H9 (cell line): ENCODE measurements around the gene RNF186. TPM values are rescaled to one million over a fixed set of nuclear protein-coding genes. Genes with fewer than 3 reads are reported as not detected.

Experiments used
- DNase-seq: peaks from one replicate; pipeline ENCODE4 v3.0.0-alpha.2; 2017
- H2AFZ ChIP-seq: one replicate; pipeline ENCODE4 v1.6.1; 2013; ENCODE audit warnings: mild to moderate bottlenecking, low read length, control low read depth, moderate library complexity
- H2AK5ac ChIP-seq: 2 replicates; pipeline ENCODE4 v1.6.1; 2013; ENCODE audit warnings: low read length, control low read depth, mixed read lengths; ENCODE audit not compliant: insufficient read length
- H2BK120ac ChIP-seq: one replicate; pipeline ENCODE4 v1.6.1; 2013; ENCODE audit warnings: low read depth, mild to moderate bottlenecking, low read length, control low read depth, inconsistent platforms; ENCODE audit not compliant: poor library complexity, severe bottlenecking
- H2BK12ac ChIP-seq: 2 replicates; pipeline ENCODE4 v1.6.1; 2013; ENCODE audit warnings: low read length, control low read depth, mixed read lengths, low read depth; ENCODE audit not compliant: insufficient read length
- H2BK15ac ChIP-seq: 2 replicates; pipeline ENCODE4 v1.6.1; 2013; ENCODE audit warnings: low read depth, low read length, control low read depth
- H2BK20ac ChIP-seq: one replicate; pipeline ENCODE4 v1.6.1; 2013; ENCODE audit warnings: low read depth, mild to moderate bottlenecking, low read length, control low read depth, inconsistent platforms; ENCODE audit not compliant: poor library complexity, severe bottlenecking
- H2BK5ac ChIP-seq: 2 replicates; pipeline ENCODE4 v1.6.1; 2013; ENCODE audit warnings: low read length, control low read depth, mixed read lengths; ENCODE audit not compliant: insufficient read length
- H3K14ac ChIP-seq: 2 replicates; pipeline ENCODE4 v1.6.1; 2013; ENCODE audit warnings: low read length, control low read depth; ENCODE audit not compliant: insufficient read depth
- H3K18ac ChIP-seq: 2 replicates; pipeline ENCODE4 v1.6.1; 2013; ENCODE audit warnings: low read depth, mild to moderate bottlenecking, mixed read lengths, low read length, control low read depth; ENCODE audit not compliant: insufficient read length
- H3K23ac ChIP-seq: 2 replicates; pipeline ENCODE4 v1.6.1; 2013; ENCODE audit warnings: low read length, control low read depth, mixed read lengths, low read depth; ENCODE audit not compliant: insufficient read length
- H3K23me2 ChIP-seq: 2 replicates; pipeline ENCODE4 v1.6.1; 2013; ENCODE audit warnings: low read depth, mild to moderate bottlenecking, mixed read lengths, low read length, control low read depth; ENCODE audit not compliant: insufficient read length, poor library complexity, severe bottlenecking
- H3K27ac ChIP-seq: 2 replicates; pipeline ENCODE4 v1.5.1; 2013; ENCODE audit warnings: low read length, control low read depth, mixed read lengths, low read depth; ENCODE audit not compliant: insufficient read length
- H3K27me3 ChIP-seq: 2 replicates; pipeline ENCODE4 v1.6.1; 2013; ENCODE audit warnings: low read length, control low read depth, inconsistent platforms; ENCODE audit not compliant: insufficient read depth
- H3K4ac ChIP-seq: 2 replicates; pipeline ENCODE4 v1.6.1; 2013; ENCODE audit warnings: low read depth, mild to moderate bottlenecking, control low read depth, inconsistent platforms, low read length, moderate library complexity
- H3K4me1 ChIP-seq: 2 replicates; pipeline ENCODE4 v1.6.1; 2013; ENCODE audit warnings: low read length, control low read depth, inconsistent platforms; ENCODE audit not compliant: insufficient read depth
- H3K4me2 ChIP-seq: 2 replicates; pipeline ENCODE4 v1.6.1; 2013; ENCODE audit warnings: low read length, control low read depth, mixed read lengths; ENCODE audit not compliant: insufficient read length, insufficient read depth
- H3K56ac ChIP-seq: 2 replicates; pipeline ENCODE4 v1.6.1; 2013; ENCODE audit warnings: low read depth, mild to moderate bottlenecking, mixed read lengths, low read length, control low read depth; ENCODE audit not compliant: insufficient read length
- H3K79me1 ChIP-seq: 2 replicates; pipeline ENCODE4 v1.6.1; 2013; ENCODE audit warnings: low read depth, mild to moderate bottlenecking, moderate library complexity, low read length, control low read depth, inconsistent platforms; ENCODE audit not compliant: insufficient read depth, poor library complexity, severe bottlenecking
- H3K79me2 ChIP-seq: 2 replicates; pipeline ENCODE4 v1.6.1; 2013; ENCODE audit warnings: low read length, control low read depth, inconsistent platforms; ENCODE audit not compliant: insufficient read depth
- H3K9ac ChIP-seq: 2 replicates; pipeline ENCODE4 v1.6.1; 2013; ENCODE audit warnings: low read length, control low read depth, mixed read lengths; ENCODE audit not compliant: insufficient read length; ENCODE audit errors: extremely low read depth
- H3K9me3 ChIP-seq: one replicate; pipeline ENCODE4 v1.6.1; 2013; ENCODE audit warnings: low read depth, low read length, inconsistent platforms; ENCODE audit not compliant: control insufficient read depth
- H3T11ph ChIP-seq: one replicate; pipeline ENCODE4 v1.6.1; 2013; ENCODE audit warnings: mild to moderate bottlenecking, low read length, control low read depth, inconsistent platforms
- H4K20me1 ChIP-seq: one replicate; pipeline ENCODE4 v1.6.1; 2013; ENCODE audit not compliant: control insufficient read depth, insufficient read length, insufficient read depth
- H4K5ac ChIP-seq: 2 replicates; pipeline ENCODE4 v1.6.1; 2013; ENCODE audit warnings: low read depth, mild to moderate bottlenecking, mixed read lengths, low read length, control low read depth; ENCODE audit not compliant: insufficient read length
- H4K8ac ChIP-seq: replicated peaks from 2 replicates; pipeline ENCODE4 v1.6.1; 2013; ENCODE audit warnings: low read length, control low read depth, mixed read lengths, low read depth; ENCODE audit not compliant: insufficient read length
- H4K91ac ChIP-seq: 2 replicates; pipeline ENCODE4 v1.6.1; 2013; ENCODE audit warnings: low read depth, mild to moderate bottlenecking, moderate library complexity, mixed read lengths, low read length, control low read depth; ENCODE audit not compliant: insufficient read length
- H3K27ac Mint-ChIP-seq, 3 experiments: 2 replicates in 2 of 3; 3 replicates in 1 of 3; pipeline ENCODE4 v1.8.0; 2020 to 2021; ENCODE audit warnings: mixed read lengths in 3 of 3, mild to moderate bottlenecking in 1 of 3, moderate library complexity in 1 of 3
- H3K27me3 Mint-ChIP-seq: 2 replicates; pipeline ENCODE4 v1.8.0; 2021; ENCODE audit warnings: low read depth, mild to moderate bottlenecking, moderate library complexity, mixed read lengths
- H3K36me3 Mint-ChIP-seq, 3 experiments: 2 replicates in 2 of 3; 3 replicates in 1 of 3; pipeline ENCODE4 v1.8.0; 2020 to 2021; ENCODE audit warnings: low read depth in 3 of 3, mixed read lengths in 3 of 3; ENCODE audit not compliant: insufficient read depth in 1 of 3
- H3K4me1 Mint-ChIP-seq, 2 experiments: 2 replicates each; pipeline ENCODE4 v1.8.0; 2020; ENCODE audit warnings: mixed read lengths in 2 of 2
- H3K4me3 Mint-ChIP-seq, 2 experiments: 2 replicates in 1 of 2; 3 replicates in 1 of 2; pipeline ENCODE4 v1.8.0; 2020 to 2021; ENCODE audit warnings: mild to moderate bottlenecking in 2 of 2, mixed read lengths in 2 of 2, moderate library complexity in 1 of 2
- H3K9me3 Mint-ChIP-seq, 2 experiments: 2 replicates in 1 of 2; 3 replicates in 1 of 2; pipeline ENCODE4 v1.8.0; 2020; ENCODE audit warnings: mild to moderate bottlenecking in 2 of 2, mixed read lengths in 2 of 2, moderate library complexity in 1 of 2
- CTCF ChIP-seq: fragments of 200-600 bp; sonication (generic); conservative IDR thresholded peaks from 3 replicates; pipeline ENCODE4 v1.8.0; 2021; ENCODE audit warnings: antibody characterized with exemption, mild to moderate bottlenecking
- WGBS: extraction: QIAGEN DNeasy Blood & Tissue Kit; methylation state at CpG from one replicate; pipeline ENCODE4 v1.1.7; 2013; ENCODE audit warnings: missing lambda C conversion rate, low lambda C conversion rate, mixed read lengths; ENCODE audit not compliant: insufficient read length; ENCODE audit errors: extremely low coverage; 5-methylcytosine and 5-hydroxymethylcytosine counted together
- total RNA-seq: library from RNA; stranded (reverse); gene quantifications from 2 replicates; pipeline ENCODE4 v1.2.1, GENCODE V29; 2021

RNF186 gene
- total RNA-seq, 1 experiment from 2014 or later: not detected

DNA sequence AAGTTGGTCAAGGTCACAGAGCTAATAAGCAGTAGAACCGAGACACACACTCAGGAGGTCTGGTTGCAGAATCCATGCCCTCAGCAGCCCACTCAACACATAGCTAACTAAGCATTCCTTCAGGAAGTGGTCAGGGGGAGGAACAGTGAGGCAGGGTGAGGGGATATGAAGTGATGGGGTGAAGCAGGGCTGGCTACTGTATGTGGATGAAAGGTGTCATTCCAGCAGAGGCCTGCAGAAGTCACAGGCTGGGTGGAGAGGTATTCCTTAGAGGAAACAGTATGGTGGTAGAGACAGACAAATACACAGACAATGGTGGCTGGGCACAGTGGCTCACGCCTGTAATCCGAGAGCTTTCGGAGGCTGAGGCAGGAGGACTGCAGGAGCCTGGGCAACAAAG is 29.4 kb downstream of the RNF186 start:
- Histone ChIP-seq H3K18ac (no peak overlapping the region), H2BK15ac (no peak overlapping the region), H2BK20ac (no peak overlapping the region), H3K14ac (no peak overlapping the region), H3K56ac (no peak overlapping the region), H2AFZ (no peak overlapping the region), H2BK12ac (no peak overlapping the region), H3K79me1 (no peaks in the 10 kb centered on the region), H3T11ph (no peak overlapping the region), H4K91ac (no peak overlapping the region), H3K27ac (no peak overlapping the region), H3K4me2 (no peak overlapping the region), H3K79me2 (no peaks in the 10 kb centered on the region), H3K23ac (no peak overlapping the region), H4K5ac (no peak overlapping the region), H4K8ac (no peak overlapping the region), H3K4ac (no peak overlapping the region), H2AK5ac (no peak overlapping the region), H4K20me1 (no peaks in the 10 kb centered on the region), H3K23me2 (no peaks in the 10 kb centered on the region), H2BK5ac (no peak overlapping the region), H3K27me3 (peaks cover 28% of the 10 kb centered on the region; the same call in 1 of the 2 replicates), H3K9me3 (no peaks in the 10 kb centered on the region), H2BK120ac (no peak overlapping the region), H3K4me1 (peaks cover 14% of the 10 kb centered on the region; the same call in 1 of the 2 replicates), H3K9ac (no peak overlapping the region)
- TF ChIP-seq CTCF: no peak
- H3K27ac Mint-ChIP-seq: no peak overlapping the region; a peak in 1 of 7 replicates
- no CpG with 5 or more reads among the region's 4 CpGs for WGBS
- H3K27me3 Mint-ChIP-seq: peaks cover 91% of the 10 kb centered on the region
- H3K9me3 Mint-ChIP-seq: no peaks in the 10 kb centered on the region; a peak in 2 of 5 replicates
- H3K36me3 Mint-ChIP-seq: no peaks in the 10 kb centered on the region; a peak in 1 of 7 replicates
- no peak overlapping the region; a peak in 1 of 5 replicates for H3K4me3 Mint-ChIP-seq
- peaks cover 22 to 29% of the 10 kb centered on the region in 2 experiments for H3K4me1 Mint-ChIP-seq
- no peak for DNase-seq
